KMS-11 (cell line): ENCODE data around the gene NOC4L.

ENCODE experiments used
- H2AFZ ChIP-seq: fragments of 200-600 bp; sonication (generic); 2 replicates; pipeline ENCODE4 v1.6.1; 2016; ENCODE audit warnings: antibody characterized with exemption, mixed run types, low read depth
- H3K27ac ChIP-seq: fragments of 200-600 bp; sonication (generic); 2 replicates; pipeline ENCODE4 v1.6.1; 2016; ENCODE audit warnings: mild to moderate bottlenecking, mixed run types
- H3K27me3 ChIP-seq: fragments of 200-600 bp; sonication (generic); 2 replicates; pipeline ENCODE4 v1.6.1; 2017; ENCODE audit warnings: mild to moderate bottlenecking, low read depth, mixed run types, moderate library complexity; ENCODE audit not compliant: insufficient read depth
- H3K36me3 ChIP-seq: fragments of 200-600 bp; sonication (generic); 2 replicates; pipeline ENCODE4 v1.6.1; 2017; ENCODE audit warnings: mild to moderate bottlenecking, mixed run types; ENCODE audit not compliant: insufficient read depth
- H3K4me1 ChIP-seq: fragments of 200-600 bp; sonication (generic); 2 replicates; pipeline ENCODE4 v1.6.1; 2016; ENCODE audit warnings: mild to moderate bottlenecking, low read depth, mixed run types; ENCODE audit not compliant: poor library complexity, severe bottlenecking
- H3K4me2 ChIP-seq: fragments of 200-600 bp; sonication (generic); 2 replicates; pipeline ENCODE4 v1.7.0; 2016; ENCODE audit warnings: mild to moderate bottlenecking, mixed run types
- H3K4me3 ChIP-seq: fragments of 200-600 bp; sonication (generic); IDR thresholded peaks from 2 replicates; pipeline ENCODE4 v1.6.1; 2017; ENCODE audit warnings: low read depth, low read length, mixed read lengths; ENCODE audit not compliant: insufficient read depth
- H3K79me2 ChIP-seq: fragments of 200-600 bp; sonication (generic); 2 replicates; pipeline ENCODE4 v1.6.1; 2016; ENCODE audit warnings: low read depth, mixed run types; ENCODE audit not compliant: insufficient read depth
- H3K9ac ChIP-seq: fragments of 200-600 bp; sonication (generic); 2 replicates; pipeline ENCODE4 v1.6.1; 2016; ENCODE audit warnings: mild to moderate bottlenecking, mixed run types
- H4K20me1 ChIP-seq: fragments of 200-600 bp; sonication (generic); 2 replicates; pipeline ENCODE4 v1.6.1; 2016; ENCODE audit warnings: mild to moderate bottlenecking, mixed run types; ENCODE audit not compliant: insufficient read depth
- TF ChIP-seq, protein P1 (sequence below): fragments of 200-600 bp; sonication (generic); conservative IDR thresholded peaks from 2 replicates; pipeline ENCODE4 v1.6.1; 2017; ENCODE audit warnings: low read depth, mild to moderate bottlenecking, antibody characterized with exemption, low read length, moderate library complexity, mixed read lengths

Gene NOC4L

DNA sequence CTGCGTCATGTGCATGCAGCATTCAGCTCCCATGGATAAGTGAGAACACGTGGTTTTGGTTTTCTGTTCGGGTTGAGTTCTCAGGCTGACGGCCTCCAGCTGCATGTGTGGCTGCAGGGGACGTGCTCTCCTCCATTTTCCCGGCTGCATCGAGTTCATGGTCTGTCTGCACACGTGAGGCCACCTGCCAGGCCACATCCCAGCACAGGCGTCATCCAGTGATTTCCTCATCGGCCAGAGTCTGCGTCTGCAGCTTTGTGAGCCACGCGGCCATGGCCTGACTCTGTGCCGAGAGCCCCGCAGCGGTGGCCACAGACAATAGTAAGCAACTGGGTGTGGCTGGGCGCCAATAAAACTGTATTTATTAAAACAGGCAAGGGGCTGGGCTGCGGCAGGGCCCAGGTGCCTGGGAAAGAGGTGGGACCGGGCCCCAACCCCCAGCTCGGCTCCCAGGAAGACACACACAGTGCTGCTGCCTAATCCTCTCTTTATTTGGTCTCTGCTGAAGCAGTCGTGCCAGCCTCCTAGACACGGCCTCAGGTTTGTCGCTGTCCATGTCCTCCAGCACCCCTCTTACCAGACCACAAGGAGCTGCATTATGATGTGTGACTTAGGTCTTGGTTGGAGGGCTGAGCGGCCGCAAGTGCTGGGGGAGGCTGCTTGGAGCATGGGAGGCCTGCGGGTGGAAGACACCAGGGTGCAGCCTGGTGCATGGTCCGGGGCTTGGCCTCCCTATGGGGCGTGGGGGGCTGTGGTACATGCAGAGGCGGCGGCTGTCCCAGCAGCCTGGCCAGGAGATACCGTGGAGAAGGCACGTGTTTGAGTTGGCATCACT lies 52.0 kb downstream of the NOC4L start:
- Histone ChIP-seq H3K79me2 (no peaks in the 10 kb centered on the region), H3K27me3 (peaks cover 10% of the 10 kb centered on the region; the same call in 1 of the 2 replicates), H4K20me1 (no peaks in the 10 kb centered on the region), H3K36me3 (no peaks in the 10 kb centered on the region), H3K4me1 (no peaks in the 10 kb centered on the region), H3K4me2 (no peak overlapping the region), H3K4me3 (no peak overlapping the region), H3K27ac (no peak overlapping the region), H3K9ac (no peak overlapping the region), H2AFZ (no peak overlapping the region)
- TF ChIP-seq, protein P1, sequence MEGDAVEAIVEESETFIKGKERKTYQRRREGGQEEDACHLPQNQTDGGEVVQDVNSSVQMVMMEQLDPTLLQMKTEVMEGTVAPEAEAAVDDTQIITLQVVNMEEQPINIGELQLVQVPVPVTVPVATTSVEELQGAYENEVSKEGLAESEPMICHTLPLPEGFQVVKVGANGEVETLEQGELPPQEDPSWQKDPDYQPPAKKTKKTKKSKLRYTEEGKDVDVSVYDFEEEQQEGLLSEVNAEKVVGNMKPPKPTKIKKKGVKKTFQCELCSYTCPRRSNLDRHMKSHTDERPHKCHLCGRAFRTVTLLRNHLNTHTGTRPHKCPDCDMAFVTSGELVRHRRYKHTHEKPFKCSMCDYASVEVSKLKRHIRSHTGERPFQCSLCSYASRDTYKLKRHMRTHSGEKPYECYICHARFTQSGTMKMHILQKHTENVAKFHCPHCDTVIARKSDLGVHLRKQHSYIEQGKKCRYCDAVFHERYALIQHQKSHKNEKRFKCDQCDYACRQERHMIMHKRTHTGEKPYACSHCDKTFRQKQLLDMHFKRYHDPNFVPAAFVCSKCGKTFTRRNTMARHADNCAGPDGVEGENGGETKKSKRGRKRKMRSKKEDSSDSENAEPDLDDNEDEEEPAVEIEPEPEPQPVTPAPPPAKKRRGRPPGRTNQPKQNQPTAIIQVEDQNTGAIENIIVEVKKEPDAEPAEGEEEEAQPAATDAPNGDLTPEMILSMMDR, result no peak

DNA sequence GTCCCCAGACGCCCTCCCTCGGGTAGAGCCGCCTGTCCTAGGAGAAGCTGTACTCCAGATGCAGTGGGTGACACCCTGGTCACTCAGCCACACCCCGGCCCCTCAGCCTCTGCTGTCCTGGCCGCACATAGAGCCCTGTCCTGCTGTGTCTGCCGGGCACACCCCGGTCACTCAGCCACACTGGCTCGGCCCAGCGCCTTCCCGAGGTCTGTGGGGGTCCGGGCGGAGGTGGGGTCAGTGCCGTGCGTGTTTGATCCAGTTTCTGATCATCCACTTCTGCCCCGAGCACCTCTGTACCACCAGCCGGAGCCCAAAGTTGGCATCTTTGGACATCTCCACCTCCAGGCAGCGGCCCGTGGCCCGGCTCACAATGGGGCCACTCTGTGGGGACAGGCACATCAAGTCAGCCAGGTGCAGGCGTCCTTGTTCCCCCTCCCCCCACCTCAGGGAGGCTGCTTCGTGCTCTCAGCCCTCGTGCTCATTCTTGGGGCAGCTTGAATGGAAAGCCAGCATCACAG lies 52.7 kb downstream of the NOC4L start:
- H3K9ac ChIP-seq, result no peak overlapping the region
- H3K4me1 ChIP-seq, result no peaks in the 10 kb centered on the region
- no peaks in the 10 kb centered on the region for H4K20me1 ChIP-seq
- H3K27ac ChIP-seq, result no peak overlapping the region
- peaks cover 10% of the 10 kb centered on the region; the same call in 1 of the 2 replicates for H3K27me3 ChIP-seq
- no peak overlapping the region for H3K4me3 ChIP-seq
- H3K36me3 ChIP-seq, result no peaks in the 10 kb centered on the region
- no peaks in the 10 kb centered on the region for H3K79me2 ChIP-seq
- no peak overlapping the region for H3K4me2 ChIP-seq
- TF ChIP-seq, protein P1, result no peak
- H2AFZ ChIP-seq, result no peak overlapping the region

DNA sequence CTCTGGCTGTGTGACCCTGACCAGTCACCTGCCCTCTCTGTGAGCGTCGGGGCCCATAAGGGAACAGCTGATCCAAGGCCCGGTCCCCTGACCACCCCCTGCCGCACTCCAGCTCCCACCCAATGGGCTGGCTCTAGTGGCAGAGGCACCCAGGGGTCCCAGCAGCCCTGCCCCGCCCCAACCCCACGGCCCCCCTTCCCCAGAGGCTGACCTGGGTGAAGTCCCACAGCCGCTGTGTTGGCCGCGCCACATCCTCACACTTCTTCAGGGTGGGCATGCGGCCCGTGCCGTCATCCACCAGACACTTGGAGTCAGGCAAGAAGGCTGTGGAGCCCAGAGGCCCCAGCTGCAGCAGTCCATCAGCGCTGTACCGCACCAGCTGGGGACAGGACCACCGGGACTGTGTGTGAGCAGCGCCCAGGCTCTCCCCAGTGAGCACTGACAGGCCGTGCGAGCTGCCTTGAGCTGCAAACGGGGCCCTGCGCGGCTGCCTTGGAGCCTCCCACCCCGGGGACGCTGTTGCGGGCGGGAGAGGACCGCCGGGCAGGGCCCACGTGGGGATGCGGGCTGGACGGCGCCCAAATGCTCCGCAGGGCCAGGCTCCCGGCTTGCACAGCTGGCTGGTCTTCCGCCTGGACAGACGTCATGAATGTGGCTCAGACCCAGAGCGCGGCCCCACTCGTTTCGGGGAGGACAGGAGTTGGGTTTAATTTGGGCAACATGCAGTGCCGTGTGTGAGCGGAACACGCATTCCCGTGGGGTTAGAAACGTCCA lies 53.5 kb downstream of the NOC4L start:
- no peaks in the 10 kb centered on the region for H4K20me1 ChIP-seq
- no peaks in the 10 kb centered on the region for H3K36me3 ChIP-seq
- H3K79me2 ChIP-seq, result no peaks in the 10 kb centered on the region
- no peak overlapping the region for H3K27ac ChIP-seq
- no peaks in the 10 kb centered on the region for H3K4me1 ChIP-seq
- H3K4me3 ChIP-seq, result no peak overlapping the region
- TF ChIP-seq, protein P1, result no peak
- no peak overlapping the region for H3K4me2 ChIP-seq
- H3K9ac ChIP-seq, result no peak overlapping the region
- H3K27me3 ChIP-seq, result peaks cover 10% of the 10 kb centered on the region; the same call in 1 of the 2 replicates
- H2AFZ ChIP-seq, result no peak overlapping the region

DNA sequence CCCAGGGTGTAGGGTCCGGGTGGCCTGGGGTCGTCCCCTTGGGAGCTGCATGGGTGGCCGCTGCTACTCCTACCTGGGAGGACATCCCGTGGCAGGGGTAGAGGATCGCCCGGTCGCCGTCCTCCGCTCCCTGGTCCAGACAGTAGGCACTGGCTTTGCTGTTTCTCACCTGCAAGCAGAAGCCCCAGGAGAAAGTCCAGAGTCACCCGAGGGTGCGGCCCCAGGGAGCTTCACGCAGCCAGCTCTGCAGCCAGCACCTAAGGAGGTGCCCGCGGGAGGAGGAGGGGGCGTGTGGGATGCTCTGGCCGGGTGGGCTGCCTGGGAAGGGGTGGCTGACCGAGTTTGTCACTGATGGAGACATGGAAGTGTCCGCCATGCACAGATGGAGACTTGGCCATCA lies 54.8 kb downstream of the NOC4L start:
- TF ChIP-seq, protein P1, result no peak
- Histone ChIP-seq H3K4me2 (no peak overlapping the region), H3K4me1 (no peaks in the 10 kb centered on the region), H3K27ac (no peak overlapping the region), H2AFZ (no peak overlapping the region), H3K4me3 (no peak overlapping the region), H3K36me3 (no peaks in the 10 kb centered on the region), H4K20me1 (no peaks in the 10 kb centered on the region), H3K79me2 (no peaks in the 10 kb centered on the region), H3K9ac (no peak overlapping the region), H3K27me3 (peaks cover 10% of the 10 kb centered on the region; the same call in 1 of the 2 replicates)
